ENCODE data around the gene DNAJC16.
A peak's percentile ranks its signal among the peaks of the same experiment; 100 is the strongest.

Gene DNAJC16

GRCh38 chr1:15524283-15525049 lies 2.2 kb upstream of the DNAJC16 start (continued):
- TF ChIP-seq ZNF175 (tag by site-specific recombination; IDR thresholded peaks at IDR 0.05) (no peak), ZEB2 (tag by site-specific recombination; IDR thresholded peaks at IDR 0.05) (peak; percentile 28), ZBTB8A (tag by site-specific recombination; IDR thresholded peaks at IDR 0.05) (no peak)

GRCh38 chr1:15525050-15526020 lies 1.3 kb upstream of the DNAJC16 start:
- POLR2A ChIA-PET, result no interaction called here
- Histone ChIP-seq H3K27ac (ENCODE audit: extremely low read depth, low read depth, low read length) (no peak overlapping the region), H3K4me3 (ENCODE audit: low read depth, low read length) (peak overlapping the region; percentile 35), H3K9me3 (ENCODE audit: control insufficient read depth, insufficient read depth, low read depth, low read length) (no peaks in the 10 kb centered on the region), H3K4me1 (ENCODE audit: control insufficient read depth, insufficient read depth, low read length) (peaks cover 7% of the 10 kb centered on the region), H3K36me3 (ENCODE audit: control insufficient read depth in 2 of 2, insufficient read depth in 1 of 2, low read length in 2 of 2) (peaks cover 0 to 7% of the 10 kb centered on the region in 2 experiments; a peak in 1 of 3 replicates)
- CTCF ChIA-PET, result interaction anchor here (0.7 kb wide), 1 partner anchor 308 kb away, joined by 3 read pairs; no protein-coding TSS in a partner anchor
- TF ChIP-seq GLIS2 (tag by site-specific recombination; IDR thresholded peaks at IDR 0.05), result peak; percentile 35; the same call in 1 of the 2 replicates
- peak; percentile 77 for TF ChIP-seq ZNF335 (tag by site-specific recombination; conservative IDR thresholded peaks at IDR 0.05)
- peak; percentile 79 for TF ChIP-seq SP3 (tag by site-specific recombination; IDR thresholded peaks at IDR 0.05)
- peak; percentile 53; the same call in 1 of the 2 replicates for TF ChIP-seq ZNF664 (tag by site-specific recombination; IDR thresholded peaks at IDR 0.05)
- no peak for TF ChIP-seq ZNF184 (tag by site-specific recombination; IDR thresholded peaks at IDR 0.05)
- TF ChIP-seq, protein P1, sequence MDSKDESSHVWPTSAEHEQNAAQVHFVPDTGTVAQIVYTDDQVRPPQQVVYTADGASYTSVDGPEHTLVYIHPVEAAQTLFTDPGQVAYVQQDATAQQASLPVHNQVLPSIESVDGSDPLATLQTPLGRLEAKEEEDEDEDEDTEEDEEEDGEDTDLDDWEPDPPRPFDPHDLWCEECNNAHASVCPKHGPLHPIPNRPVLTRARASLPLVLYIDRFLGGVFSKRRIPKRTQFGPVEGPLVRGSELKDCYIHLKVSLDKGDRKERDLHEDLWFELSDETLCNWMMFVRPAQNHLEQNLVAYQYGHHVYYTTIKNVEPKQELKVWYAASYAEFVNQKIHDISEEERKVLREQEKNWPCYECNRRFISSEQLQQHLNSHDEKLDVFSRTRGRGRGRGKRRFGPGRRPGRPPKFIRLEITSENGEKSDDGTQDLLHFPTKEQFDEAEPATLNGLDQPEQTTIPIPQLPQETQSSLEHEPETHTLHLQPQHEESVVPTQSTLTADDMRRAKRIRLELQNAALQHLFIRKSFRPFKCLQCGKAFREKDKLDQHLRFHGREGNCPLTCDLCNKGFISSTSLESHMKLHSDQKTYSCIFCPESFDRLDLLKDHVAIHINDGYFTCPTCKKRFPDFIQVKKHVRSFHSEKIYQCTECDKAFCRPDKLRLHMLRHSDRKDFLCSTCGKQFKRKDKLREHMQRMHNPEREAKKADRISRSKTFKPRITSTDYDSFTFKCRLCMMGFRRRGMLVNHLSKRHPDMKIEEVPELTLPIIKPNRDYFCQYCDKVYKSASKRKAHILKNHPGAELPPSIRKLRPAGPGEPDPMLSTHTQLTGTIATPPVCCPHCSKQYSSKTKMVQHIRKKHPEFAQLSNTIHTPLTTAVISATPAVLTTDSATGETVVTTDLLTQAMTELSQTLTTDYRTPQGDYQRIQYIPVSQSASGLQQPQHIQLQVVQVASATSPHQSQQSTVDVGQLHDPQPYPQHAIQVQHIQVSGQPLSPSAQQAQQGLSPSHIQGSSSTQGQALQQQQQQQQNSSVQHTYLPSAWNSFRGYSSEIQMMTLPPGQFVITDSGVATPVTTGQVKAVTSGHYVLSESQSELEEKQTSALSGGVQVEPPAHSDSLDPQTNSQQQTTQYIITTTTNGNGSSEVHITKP (tag by site-specific recombination; IDR thresholded peaks at IDR 0.05), result peak; percentile 75
- TF ChIP-seq ZNF366 (tag by site-specific recombination; conservative IDR thresholded peaks at IDR 0.05), result peak; percentile 36
- TF ChIP-seq EGR2 (tag by site-specific recombination; IDR thresholded peaks at IDR 0.05; ENCODE audit: low read depth), result peak; percentile 61
- TF ChIP-seq, protein P2, sequence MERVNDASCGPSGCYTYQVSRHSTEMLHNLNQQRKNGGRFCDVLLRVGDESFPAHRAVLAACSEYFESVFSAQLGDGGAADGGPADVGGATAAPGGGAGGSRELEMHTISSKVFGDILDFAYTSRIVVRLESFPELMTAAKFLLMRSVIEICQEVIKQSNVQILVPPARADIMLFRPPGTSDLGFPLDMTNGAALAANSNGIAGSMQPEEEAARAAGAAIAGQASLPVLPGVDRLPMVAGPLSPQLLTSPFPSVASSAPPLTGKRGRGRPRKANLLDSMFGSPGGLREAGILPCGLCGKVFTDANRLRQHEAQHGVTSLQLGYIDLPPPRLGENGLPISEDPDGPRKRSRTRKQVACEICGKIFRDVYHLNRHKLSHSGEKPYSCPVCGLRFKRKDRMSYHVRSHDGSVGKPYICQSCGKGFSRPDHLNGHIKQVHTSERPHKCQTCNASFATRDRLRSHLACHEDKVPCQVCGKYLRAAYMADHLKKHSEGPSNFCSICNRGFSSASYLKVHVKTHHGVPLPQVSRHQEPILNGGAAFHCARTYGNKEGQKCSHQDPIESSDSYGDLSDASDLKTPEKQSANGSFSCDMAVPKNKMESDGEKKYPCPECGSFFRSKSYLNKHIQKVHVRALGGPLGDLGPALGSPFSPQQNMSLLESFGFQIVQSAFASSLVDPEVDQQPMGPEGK (tag by site-specific recombination; IDR thresholded peaks at IDR 0.05), result peak; percentile 67
- TF ChIP-seq ZBTB8A (tag by site-specific recombination; IDR thresholded peaks at IDR 0.05), result peak; percentile 97
- TF ChIP-seq ZNF391 (tag by site-specific recombination; IDR thresholded peaks at IDR 0.05; ENCODE audit: borderline replicate concordance, low read depth), result peak; percentile 81; the same call in 1 of the 2 replicates
- TF ChIP-seq ZBTB20 (tag by site-specific recombination; IDR thresholded peaks at IDR 0.05), result 0 out of 2 replicates have a peak, but pooled peaks have one; percentile 16
- TF ChIP-seq ZNF398 (tag by site-specific recombination; IDR thresholded peaks at IDR 0.05), result peak; percentile 91
- no peak for TF ChIP-seq ZBTB1 (tag by site-specific recombination; IDR thresholded peaks at IDR 0.05)
- peak; percentile 40; the same call in 1 of the 2 replicates for TF ChIP-seq MYNN (tag by site-specific recombination; IDR thresholded peaks at IDR 0.05; ENCODE audit: borderline replicate concordance)
- no peak for TF ChIP-seq REST (tag by site-specific recombination; IDR thresholded peaks at IDR 0.05)
- TF ChIP-seq ZNF76 (tag by site-specific recombination; IDR thresholded peaks at IDR 0.05; ENCODE audit: borderline replicate concordance, low read depth), result peak; percentile 24; the same call in 1 of the 2 replicates
- TF ChIP-seq SP2 (tag by site-specific recombination; IDR thresholded peaks at IDR 0.05), result peak; percentile 79
- TF ChIP-seq KLF9 (tag by site-specific recombination; IDR thresholded peaks at IDR 0.05; ENCODE audit: low read depth), result no peak
- TF ChIP-seq KLF1 (tag by site-specific recombination; IDR thresholded peaks at IDR 0.05), result peak; percentile 53; the same call in 1 of the 2 replicates
